ENCODE data around the gene LY9.
"Not testable (repeated sequence)": the region's sequence is repeated elsewhere in the genome, so short reads cannot be mapped to it uniquely, and the experiment has no call there.

LY9 gene

GRCh38 chr1:160865337-160865736, 69.4 kb downstream of the LY9 start:
- DNase-seq (ENCODE audit: low spot score), result no peak

- DNase-seq (ENCODE audit: low spot score), result no peak
These were observed 70.2 kb downstream of the LY9 start for GRCh38 chr1:160866001-160866694.

- no peak for DNase-seq (ENCODE audit: low spot score)
These were observed 70.8 kb downstream of the LY9 start for GRCh38 chr1:160866695-160867260.

GRCh38 chr1:160867651-160868050, 71.7 kb downstream of the LY9 start:
- DNase-seq (ENCODE audit: low spot score), result not testable (repeated sequence)

GRCh38 chr1:160868141-160868540, 72.2 kb downstream of the LY9 start:
- no peak for DNase-seq (ENCODE audit: low spot score)

GRCh38 chr1:160874935-160875334, 79.0 kb downstream of the LY9 start:
- peak; percentile 7 for DNase-seq (ENCODE audit: low spot score)

GRCh38 chr1:160875591-160875990, 79.6 kb downstream of the LY9 start:
- not testable (repeated sequence) for DNase-seq (ENCODE audit: low spot score)

- DNase-seq (ENCODE audit: low spot score), result no peak
These were observed 80.3 kb downstream of the LY9 start for GRCh38 chr1:160876311-160876710.

- DNase-seq (ENCODE audit: low spot score), result peak; percentile 51
These were observed 81.2 kb downstream of the LY9 start for GRCh38 chr1:160877221-160877620.
